ENCODE measurements around the gene KCNJ16. TPM values are rescaled to one million over a fixed set of nuclear protein-coding genes. Genes with fewer than 3 reads are reported as not detected.
A peak's percentile ranks its signal among the peaks of the same experiment; 100 is the strongest.

Gene KCNJ16
- total RNA-seq, 4 donors from 2014 or later: 2.4 to 36.2 (median 22.4) TPM

DNA sequence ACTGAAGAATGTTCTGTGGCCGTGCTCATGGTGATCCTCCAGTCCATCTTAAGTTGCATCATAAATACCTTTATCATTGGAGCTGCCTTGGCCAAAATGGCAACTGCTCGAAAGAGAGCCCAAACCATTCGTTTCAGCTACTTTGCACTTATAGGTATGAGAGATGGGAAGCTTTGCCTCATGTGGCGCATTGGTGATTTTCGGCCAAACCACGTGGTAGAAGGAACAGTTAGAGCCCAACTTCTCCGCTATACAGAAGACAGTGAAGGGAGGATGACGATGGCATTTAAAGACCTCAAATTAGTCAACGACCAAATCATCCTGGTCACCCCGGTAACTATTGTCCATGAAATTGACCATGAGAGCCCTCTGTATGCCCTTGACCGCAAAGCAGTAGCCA lies 57.5 kb downstream of the KCNJ16 start:
- no peaks in the 10 kb centered on the region for H3K36me3 ChIP-seq
- 96% methylated on average over 11 of the region's 11 CpGs for WGBS, 2 donors
- no peaks in the 10 kb centered on the region for H3K9me3 ChIP-seq
- no peak overlapping the region for H3K27ac ChIP-seq
- TF ChIP-seq POLR2A (IDR thresholded peaks at IDR 0.05) (no peak), EP300 (IDR thresholded peaks at IDR 0.05) (no peak)
- TF ChIP-seq, protein P1, sequence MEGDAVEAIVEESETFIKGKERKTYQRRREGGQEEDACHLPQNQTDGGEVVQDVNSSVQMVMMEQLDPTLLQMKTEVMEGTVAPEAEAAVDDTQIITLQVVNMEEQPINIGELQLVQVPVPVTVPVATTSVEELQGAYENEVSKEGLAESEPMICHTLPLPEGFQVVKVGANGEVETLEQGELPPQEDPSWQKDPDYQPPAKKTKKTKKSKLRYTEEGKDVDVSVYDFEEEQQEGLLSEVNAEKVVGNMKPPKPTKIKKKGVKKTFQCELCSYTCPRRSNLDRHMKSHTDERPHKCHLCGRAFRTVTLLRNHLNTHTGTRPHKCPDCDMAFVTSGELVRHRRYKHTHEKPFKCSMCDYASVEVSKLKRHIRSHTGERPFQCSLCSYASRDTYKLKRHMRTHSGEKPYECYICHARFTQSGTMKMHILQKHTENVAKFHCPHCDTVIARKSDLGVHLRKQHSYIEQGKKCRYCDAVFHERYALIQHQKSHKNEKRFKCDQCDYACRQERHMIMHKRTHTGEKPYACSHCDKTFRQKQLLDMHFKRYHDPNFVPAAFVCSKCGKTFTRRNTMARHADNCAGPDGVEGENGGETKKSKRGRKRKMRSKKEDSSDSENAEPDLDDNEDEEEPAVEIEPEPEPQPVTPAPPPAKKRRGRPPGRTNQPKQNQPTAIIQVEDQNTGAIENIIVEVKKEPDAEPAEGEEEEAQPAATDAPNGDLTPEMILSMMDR (IDR thresholded peaks at IDR 0.05): no peak
- H3K4me1 ChIP-seq: peaks cover 0 to 22% (median 6%) of the 10 kb centered on the region in 4 donors
- no peak for DNase-seq (ENCODE audit: low spot score in 2 of 2)
- no peak overlapping the region for H3K4me3 ChIP-seq
- no peaks in the 10 kb centered on the region for H3K27me3 ChIP-seq

DNA sequence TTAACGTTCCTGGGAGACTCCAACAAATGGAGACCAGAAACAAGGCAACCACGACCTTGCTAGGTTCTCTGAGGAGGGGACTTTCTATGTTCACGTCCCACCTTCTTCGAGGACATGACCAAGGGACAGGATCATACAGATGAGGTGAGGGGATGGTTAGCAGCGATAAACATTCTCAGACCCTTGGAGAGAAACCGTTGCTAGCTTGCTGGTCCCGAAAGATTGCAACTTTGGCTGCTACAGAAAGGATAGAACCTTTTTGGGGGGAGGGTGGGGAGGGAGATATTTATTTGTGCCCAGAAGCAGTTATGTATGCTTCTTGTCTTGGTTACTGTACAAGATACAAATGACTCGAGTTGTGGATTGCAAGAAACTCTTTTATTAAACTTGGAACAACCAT lies 59.0 kb downstream of the KCNJ16 start:
- no peak for DNase-seq (ENCODE audit: low spot score in 2 of 2)
- no peaks in the 10 kb centered on the region for H3K27me3 ChIP-seq
- H3K27ac ChIP-seq: no peak overlapping the region
- H3K9me3 ChIP-seq: no peaks in the 10 kb centered on the region
- no peaks in the 10 kb centered on the region for H3K36me3 ChIP-seq
- WGBS, 2 donors: 80 to 82% methylated on average over 8 of the region's 8 CpGs
- H3K4me3 ChIP-seq: no peak overlapping the region
- TF ChIP-seq POLR2A (IDR thresholded peaks at IDR 0.05) (no peak), EP300 (IDR thresholded peaks at IDR 0.05) (no peak)
- TF ChIP-seq, protein P1 (IDR thresholded peaks at IDR 0.05): no peak
- peaks cover 0 to 37% (median 13%) of the 10 kb centered on the region in 4 donors for H3K4me1 ChIP-seq

DNA sequence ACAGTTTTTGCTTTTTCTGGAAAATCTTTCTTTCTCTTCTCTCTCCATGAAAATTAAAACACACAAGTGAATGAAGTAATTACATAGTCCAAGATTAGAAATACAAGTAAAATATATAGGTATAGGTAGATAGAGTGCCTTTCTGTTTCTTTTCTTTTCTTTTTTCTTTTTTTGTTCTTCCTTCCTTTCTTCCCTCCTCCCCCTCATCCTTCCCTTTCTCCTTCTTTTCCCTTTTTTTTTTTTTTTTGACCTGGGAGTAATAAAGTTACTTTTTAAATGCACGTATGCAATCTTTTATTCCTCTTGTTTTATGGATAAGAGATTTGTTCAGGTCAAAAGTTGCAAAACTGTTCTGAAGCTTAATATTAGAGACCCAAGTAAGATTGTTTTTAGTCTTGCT lies 59.8 kb downstream of the KCNJ16 start:
- peaks cover 0 to 45% (median 14%) of the 10 kb centered on the region in 4 donors for H3K4me1 ChIP-seq
- no peaks in the 10 kb centered on the region for H3K9me3 ChIP-seq
- no peaks in the 10 kb centered on the region for H3K27me3 ChIP-seq
- TF ChIP-seq, protein P1 (IDR thresholded peaks at IDR 0.05): no peak
- no peak for TF ChIP-seq EP300 (IDR thresholded peaks at IDR 0.05)
- TF ChIP-seq POLR2A (IDR thresholded peaks at IDR 0.05): no peak
- H3K4me3 ChIP-seq: no peak overlapping the region
- 82 to 97% methylated on average over 1 of the region's 1 CpG for WGBS, 2 donors
- DNase-seq (ENCODE audit: low spot score in 2 of 2): no peak
- no peaks in the 10 kb centered on the region for H3K36me3 ChIP-seq
- H3K27ac ChIP-seq: no peak overlapping the region

DNA sequence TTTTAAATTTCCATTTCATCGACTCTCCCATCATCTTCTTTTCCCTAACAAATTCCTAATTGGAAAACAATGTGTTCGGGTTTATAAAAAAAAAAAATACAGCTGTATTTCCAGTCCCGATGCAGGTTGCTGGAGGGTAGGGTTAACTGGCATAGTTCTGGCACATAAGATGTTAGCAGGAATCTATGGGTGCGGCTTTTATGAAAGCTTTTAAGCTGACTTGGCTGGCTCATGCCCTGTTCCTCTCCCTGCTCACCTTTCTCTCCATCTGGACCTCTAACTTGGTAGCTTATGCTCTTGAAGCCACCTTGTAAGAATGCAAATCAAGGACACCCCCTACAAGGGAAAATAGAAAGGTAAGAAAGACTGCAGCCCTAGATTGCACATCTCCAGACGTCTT lies 61.1 kb downstream of the KCNJ16 start:
- no peak for DNase-seq (ENCODE audit: low spot score in 2 of 2)
- Histone ChIP-seq H3K9me3 (no peaks in the 10 kb centered on the region), H3K4me3 (no peak overlapping the region), H3K27me3 (no peaks in the 10 kb centered on the region), H3K4me1 (peaks cover 0 to 38% (median 14%) of the 10 kb centered on the region in 4 donors), H3K36me3 (no peaks in the 10 kb centered on the region), H3K27ac (peak overlapping the region in 1 of 4 donors; percentile 89)
- 85 to 88% methylated on average over 5 of the region's 5 CpGs for WGBS, 2 donors
- TF ChIP-seq, protein P1 (IDR thresholded peaks at IDR 0.05): no peak
- TF ChIP-seq POLR2A (IDR thresholded peaks at IDR 0.05) (no peak), EP300 (IDR thresholded peaks at IDR 0.05) (no peak)

DNA sequence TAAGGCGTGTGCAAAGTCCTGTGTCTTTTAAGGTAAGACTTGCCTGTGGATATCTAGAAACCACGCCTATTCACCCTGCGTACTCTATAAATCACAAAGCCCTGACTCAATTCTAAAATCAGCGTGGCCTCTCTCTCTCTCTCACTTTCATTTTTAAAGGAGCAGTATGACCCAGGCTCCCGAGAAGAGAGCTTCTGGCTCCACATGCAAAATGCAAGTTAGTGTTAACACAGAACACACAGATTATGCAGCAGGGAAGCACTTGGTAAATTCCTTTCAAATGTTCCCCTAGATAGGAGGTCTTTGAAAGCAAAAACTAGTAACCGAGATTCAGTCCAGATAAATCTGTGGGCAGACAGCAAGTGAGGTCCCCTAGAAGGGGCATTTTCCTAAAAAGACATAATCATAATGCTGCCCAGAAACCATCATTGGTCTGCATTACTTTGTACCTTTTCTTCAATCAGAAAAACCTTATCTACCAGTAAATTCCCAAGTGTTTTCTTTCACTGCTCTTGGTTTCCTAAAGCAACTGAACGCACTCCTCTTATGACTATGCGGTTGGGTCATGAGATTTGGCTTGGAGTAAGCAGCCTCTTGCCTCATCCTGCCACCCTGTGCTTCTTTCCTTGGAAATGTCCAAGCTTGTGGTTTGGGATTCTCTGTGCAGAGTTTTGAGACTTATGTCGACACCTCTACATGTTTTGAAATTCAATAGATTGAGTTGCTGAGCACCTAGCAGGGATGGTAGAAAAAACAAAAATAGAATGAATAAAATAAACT lies 62.6 kb downstream of the KCNJ16 start:
- peak in 1 of 2 donors; percentile 21 for TF ChIP-seq POLR2A (IDR thresholded peaks at IDR 0.05)
- TF ChIP-seq, protein P1 (IDR thresholded peaks at IDR 0.05): no peak
- peak; percentile 41 to 97 for TF ChIP-seq EP300 (IDR thresholded peaks at IDR 0.05)
- Histone ChIP-seq H3K27ac (peak overlapping the region; percentile 57 to 89 (median 76)), H3K36me3 (no peaks in the 10 kb centered on the region), H3K4me3 (peak overlapping the region; percentile 10 to 46 (median 32)), H3K27me3 (no peaks in the 10 kb centered on the region), H3K9me3 (no peaks in the 10 kb centered on the region), H3K4me1 (peaks cover 0 to 38% (median 14%) of the 10 kb centered on the region in 4 donors)
- 14 to 17% methylated on average over 9 of the region's 9 CpGs for WGBS, 2 donors
- peak; percentile 49 to 84 for DNase-seq (ENCODE audit: low spot score in 2 of 2)
